ENCODE data around the gene NMS.

The NMS gene

DNA sequence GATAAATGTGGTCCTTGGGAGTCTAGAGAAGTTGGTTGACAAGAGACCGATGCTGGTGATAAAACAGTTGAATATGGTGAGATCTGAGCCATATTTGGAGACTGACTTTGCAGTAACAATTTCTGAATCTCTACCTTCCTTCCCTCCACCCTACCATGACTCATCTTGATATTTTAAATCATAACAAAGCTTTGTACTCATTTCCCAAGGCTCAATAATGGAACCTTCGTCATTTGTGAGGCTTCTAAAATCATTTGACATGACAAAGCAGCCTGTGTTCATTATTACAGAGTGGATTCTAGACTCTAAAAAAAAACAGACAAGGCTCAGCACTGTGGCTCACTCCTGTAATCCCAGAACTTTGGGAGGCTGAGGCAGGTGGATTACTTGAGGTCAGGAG, 54.0 kb downstream of the NMS start:
- H3K4me1 ChIP-seq (ENCODE audit: control insufficient read depth, insufficient read depth, low read depth, low read length), result no peaks in the 10 kb centered on the region
- no peaks in the 10 kb centered on the region for H3K27me3 ChIP-seq (ENCODE audit: control insufficient read depth in 1 of 2, insufficient read depth in 1 of 2, low read length in 2 of 2)
- no peak overlapping the region for H2BK12ac ChIP-seq (ENCODE audit: low read length in 2 of 2)
- no peak overlapping the region for H4K8ac ChIP-seq (ENCODE audit: low read length)
- H2AFZ ChIP-seq (ENCODE audit: low read depth, low read length), result no peak overlapping the region
- H3K14ac ChIP-seq (ENCODE audit: low read length in 2 of 2), result no peak overlapping the region
- H3K23ac ChIP-seq (ENCODE audit: low read length in 2 of 2), result no peak overlapping the region
- no peaks in the 10 kb centered on the region for H3K79me1 ChIP-seq (replicated peaks; ENCODE audit: low read length, poor library complexity, severe bottlenecking)
- no peak overlapping the region for H3K4me3 ChIP-seq (ENCODE audit: insufficient read depth in 1 of 2, low read depth in 1 of 2, low read length in 2 of 2)
- no peak overlapping the region for H3K18ac ChIP-seq (ENCODE audit: low read depth in 1 of 2, low read length in 2 of 2)
- no peak overlapping the region for H3K9ac ChIP-seq (ENCODE audit: low read length)
- no peak for DNase-seq
- no peak overlapping the region for H2BK5ac ChIP-seq (ENCODE audit: low read depth, low read length, poor library complexity, severe bottlenecking)
- H3K27ac ChIP-seq (ENCODE audit: low read length, poor library complexity, severe bottlenecking), result no peak overlapping the region
- no peak overlapping the region for H4K91ac ChIP-seq (ENCODE audit: low read length)
- no peak overlapping the region for H3K4ac ChIP-seq (ENCODE audit: low read depth in 1 of 2, low read length in 2 of 2)
- H3K9me3 ChIP-seq (ENCODE audit: control insufficient read depth, low read length), result no peaks in the 10 kb centered on the region
- H2AK5ac ChIP-seq (ENCODE audit: low read length, severe bottlenecking), result no peak overlapping the region
- no peak overlapping the region for H2BK120ac ChIP-seq (ENCODE audit: low read depth, low read length)
- 100% methylated on average over 1 of the region's 2 CpGs for WGBS
- H2BK15ac ChIP-seq (ENCODE audit: low read depth, poor library complexity, severe bottlenecking), result no peak overlapping the region
- H3K4me2 ChIP-seq (ENCODE audit: low read length, poor library complexity, severe bottlenecking), result no peak overlapping the region
- no peaks in the 10 kb centered on the region for H3K36me3 ChIP-seq (ENCODE audit: control insufficient read depth in 1 of 2, insufficient read depth in 2 of 2, low read depth in 1 of 2, low read length in 2 of 2)

- H2BK120ac ChIP-seq (ENCODE audit: low read depth, low read length), result no peak overlapping the region
- no peak overlapping the region for H4K8ac ChIP-seq (ENCODE audit: low read length)
- no peak overlapping the region for H3K9ac ChIP-seq (ENCODE audit: low read length)
- H3K79me1 ChIP-seq (replicated peaks; ENCODE audit: low read length, poor library complexity, severe bottlenecking), result no peaks in the 10 kb centered on the region
- no peak overlapping the region for H3K4me2 ChIP-seq (ENCODE audit: low read length, poor library complexity, severe bottlenecking)
- no peak overlapping the region for H2AK5ac ChIP-seq (ENCODE audit: low read length, severe bottlenecking)
- H3K4me1 ChIP-seq (ENCODE audit: control insufficient read depth, insufficient read depth, low read depth, low read length), result no peaks in the 10 kb centered on the region
- DNase-seq, result no peak
- H2AFZ ChIP-seq (ENCODE audit: low read depth, low read length), result no peak overlapping the region
- H3K36me3 ChIP-seq (ENCODE audit: control insufficient read depth in 1 of 2, insufficient read depth in 2 of 2, low read depth in 1 of 2, low read length in 2 of 2), result no peaks in the 10 kb centered on the region
- no peaks in the 10 kb centered on the region for H3K27me3 ChIP-seq (ENCODE audit: control insufficient read depth in 1 of 2, insufficient read depth in 1 of 2, low read length in 2 of 2)
- no peak overlapping the region for H2BK15ac ChIP-seq (ENCODE audit: low read depth, poor library complexity, severe bottlenecking)
- WGBS, result no CpG with 5 or more reads among the region's 1 CpG
- H3K4me3 ChIP-seq (ENCODE audit: insufficient read depth in 1 of 2, low read depth in 1 of 2, low read length in 2 of 2), result no peak overlapping the region
- H2BK12ac ChIP-seq (ENCODE audit: low read length in 2 of 2), result no peak overlapping the region
- no peaks in the 10 kb centered on the region for H3K9me3 ChIP-seq (ENCODE audit: control insufficient read depth, low read length)
- no peak overlapping the region for H3K4ac ChIP-seq (ENCODE audit: low read depth in 1 of 2, low read length in 2 of 2)
- H3K18ac ChIP-seq (ENCODE audit: low read depth in 1 of 2, low read length in 2 of 2), result no peak overlapping the region
- no peak overlapping the region for H2BK5ac ChIP-seq (ENCODE audit: low read depth, low read length, poor library complexity, severe bottlenecking)
- no peak overlapping the region for H3K23ac ChIP-seq (ENCODE audit: low read length in 2 of 2)
- H4K91ac ChIP-seq (ENCODE audit: low read length), result no peak overlapping the region
- H3K27ac ChIP-seq (ENCODE audit: low read length, poor library complexity, severe bottlenecking), result no peak overlapping the region
- no peak overlapping the region for H3K14ac ChIP-seq (ENCODE audit: low read length in 2 of 2)
Measured at GRCh38 chr2:100526868-100527267, 56.6 kb downstream of the NMS start.

DNA sequence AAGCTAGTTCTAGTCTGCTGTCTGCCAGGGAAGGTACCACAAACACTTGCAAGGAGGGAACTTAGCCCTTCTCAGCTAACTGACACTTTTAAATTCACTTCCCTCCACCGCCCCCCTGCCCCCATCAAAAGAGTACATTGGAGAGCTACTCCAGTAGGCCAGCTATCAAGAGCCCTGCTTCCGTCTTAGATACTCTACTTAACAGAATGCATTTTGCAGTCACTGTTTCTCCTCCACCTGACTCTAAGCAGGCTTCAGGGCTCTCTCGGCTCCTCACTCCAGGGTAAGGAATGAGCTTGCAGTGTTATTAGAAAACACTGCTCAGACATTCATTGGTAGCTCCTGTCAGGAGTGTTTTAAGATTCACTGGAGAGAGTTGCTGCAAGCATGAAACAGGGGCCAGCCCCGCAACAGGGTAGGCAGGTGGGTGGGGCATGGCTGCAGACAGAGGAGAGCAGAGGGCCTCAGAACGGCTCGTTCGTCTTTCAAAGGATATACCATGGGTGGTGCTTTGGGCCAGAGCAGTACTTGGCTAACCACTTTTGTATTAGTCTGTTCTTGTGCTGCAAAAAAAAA, 57.2 kb downstream of the NMS start:
- H2BK15ac ChIP-seq (ENCODE audit: low read depth, poor library complexity, severe bottlenecking), result no peak overlapping the region
- H3K14ac ChIP-seq (ENCODE audit: low read length in 2 of 2), result no peak overlapping the region
- H4K8ac ChIP-seq (ENCODE audit: low read length), result no peak overlapping the region
- no peak overlapping the region for H2BK5ac ChIP-seq (ENCODE audit: low read depth, low read length, poor library complexity, severe bottlenecking)
- WGBS, result 74% methylated on average over 7 of the region's 7 CpGs
- H3K27ac ChIP-seq (ENCODE audit: low read length, poor library complexity, severe bottlenecking), result no peak overlapping the region
- no peak overlapping the region for H3K4ac ChIP-seq (ENCODE audit: low read depth in 1 of 2, low read length in 2 of 2)
- H2AFZ ChIP-seq (ENCODE audit: low read depth, low read length), result no peak overlapping the region
- H2BK120ac ChIP-seq (ENCODE audit: low read depth, low read length), result no peak overlapping the region
- no peak overlapping the region for H2BK12ac ChIP-seq (ENCODE audit: low read length in 2 of 2)
- no peaks in the 10 kb centered on the region for H3K4me1 ChIP-seq (ENCODE audit: control insufficient read depth, insufficient read depth, low read depth, low read length)
- H3K27me3 ChIP-seq (ENCODE audit: control insufficient read depth in 1 of 2, insufficient read depth in 1 of 2, low read length in 2 of 2), result no peaks in the 10 kb centered on the region
- no peaks in the 10 kb centered on the region for H3K36me3 ChIP-seq (ENCODE audit: control insufficient read depth in 1 of 2, insufficient read depth in 2 of 2, low read depth in 1 of 2, low read length in 2 of 2)
- H3K4me2 ChIP-seq (ENCODE audit: low read length, poor library complexity, severe bottlenecking), result no peak overlapping the region
- H4K91ac ChIP-seq (ENCODE audit: low read length), result no peak overlapping the region
- no peaks in the 10 kb centered on the region for H3K9me3 ChIP-seq (ENCODE audit: control insufficient read depth, low read length)
- no peak overlapping the region for H3K18ac ChIP-seq (ENCODE audit: low read depth in 1 of 2, low read length in 2 of 2)
- no peak overlapping the region for H3K4me3 ChIP-seq (ENCODE audit: insufficient read depth in 1 of 2, low read depth in 1 of 2, low read length in 2 of 2)
- no peaks in the 10 kb centered on the region for H3K79me1 ChIP-seq (replicated peaks; ENCODE audit: low read length, poor library complexity, severe bottlenecking)
- H3K9ac ChIP-seq (ENCODE audit: low read length), result no peak overlapping the region
- DNase-seq, result no peak
- H2AK5ac ChIP-seq (ENCODE audit: low read length, severe bottlenecking), result no peak overlapping the region
- H3K23ac ChIP-seq (ENCODE audit: low read length in 2 of 2), result no peak overlapping the region

DNA sequence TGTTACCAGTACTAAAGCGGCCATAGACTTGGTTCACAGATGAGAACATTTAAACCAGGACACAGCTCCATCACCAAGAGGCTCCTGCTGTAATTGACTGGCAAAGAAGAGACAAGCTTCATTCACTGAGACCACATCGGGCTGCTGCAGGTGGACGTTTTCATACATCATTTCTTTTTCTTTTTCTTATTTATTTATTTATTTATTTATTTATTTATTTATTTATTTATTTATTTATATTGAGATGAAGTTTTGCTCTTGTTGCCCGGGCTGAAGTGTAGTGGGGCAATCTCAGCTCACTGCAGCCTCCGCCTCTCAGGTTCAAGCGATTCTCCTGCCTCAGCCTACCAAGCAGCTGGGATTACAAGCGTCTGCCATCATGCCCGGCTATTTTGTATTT, 58.9 kb downstream of the NMS start:
- no peak overlapping the region for H3K18ac ChIP-seq (ENCODE audit: low read depth in 1 of 2, low read length in 2 of 2)
- no peaks in the 10 kb centered on the region for H3K9me3 ChIP-seq (ENCODE audit: control insufficient read depth, low read length)
- H3K23ac ChIP-seq (ENCODE audit: low read length in 2 of 2), result no peak overlapping the region
- no peak overlapping the region for H3K4ac ChIP-seq (ENCODE audit: low read depth in 1 of 2, low read length in 2 of 2)
- H2BK15ac ChIP-seq (ENCODE audit: low read depth, poor library complexity, severe bottlenecking), result no peak overlapping the region
- no peak overlapping the region for H2AFZ ChIP-seq (ENCODE audit: low read depth, low read length)
- H2BK120ac ChIP-seq (ENCODE audit: low read depth, low read length), result no peak overlapping the region
- H2BK12ac ChIP-seq (ENCODE audit: low read length in 2 of 2), result no peak overlapping the region
- H3K4me1 ChIP-seq (ENCODE audit: control insufficient read depth, insufficient read depth, low read depth, low read length), result no peaks in the 10 kb centered on the region
- H2AK5ac ChIP-seq (ENCODE audit: low read length, severe bottlenecking), result no peak overlapping the region
- H3K79me1 ChIP-seq (replicated peaks; ENCODE audit: low read length, poor library complexity, severe bottlenecking), result no peaks in the 10 kb centered on the region
- no peaks in the 10 kb centered on the region for H3K36me3 ChIP-seq (ENCODE audit: control insufficient read depth in 1 of 2, insufficient read depth in 2 of 2, low read depth in 1 of 2, low read length in 2 of 2)
- H2BK5ac ChIP-seq (ENCODE audit: low read depth, low read length, poor library complexity, severe bottlenecking), result no peak overlapping the region
- H4K91ac ChIP-seq (ENCODE audit: low read length), result no peak overlapping the region
- WGBS, result 95% methylated on average over 6 of the region's 8 CpGs
- no peak for DNase-seq
- no peak overlapping the region for H3K4me3 ChIP-seq (ENCODE audit: insufficient read depth in 1 of 2, low read depth in 1 of 2, low read length in 2 of 2)
- H4K8ac ChIP-seq (ENCODE audit: low read length), result no peak overlapping the region
- H3K9ac ChIP-seq (ENCODE audit: low read length), result no peak overlapping the region
- no peak overlapping the region for H3K4me2 ChIP-seq (ENCODE audit: low read length, poor library complexity, severe bottlenecking)
- H3K14ac ChIP-seq (ENCODE audit: low read length in 2 of 2), result no peak overlapping the region
- H3K27me3 ChIP-seq (ENCODE audit: control insufficient read depth in 1 of 2, insufficient read depth in 1 of 2, low read length in 2 of 2), result no peaks in the 10 kb centered on the region
- no peak overlapping the region for H3K27ac ChIP-seq (ENCODE audit: low read length, poor library complexity, severe bottlenecking)

All from mesenchymal stem cell (in vitro differentiated cells and primary cell).